Loucy (cell line): ENCODE results near the gene CHIT1.

ENCODE experiments used
- CTCF ChIP-seq: fragments of 200-600 bp; sonication (generic); conservative IDR thresholded peaks from 2 replicates; pipeline ENCODE4 v1.5.1; 2014; ENCODE audit warnings: mild to moderate bottlenecking, antibody characterized with exemption, low read length
- EZH2phosphoT487 ChIP-seq: fragments of 200-600 bp; IDR thresholded peaks from 2 replicates; pipeline ENCODE4 v1.6.1; 2018; ENCODE audit warnings: antibody characterized with exemption, mild to moderate bottlenecking, moderate library complexity, borderline replicate concordance

- TF ChIP-seq CTCF (no peak), EZH2phosphoT487 (no peak)
Observed at GRCh38 chr1:203271018-203271743, 41.7 kb upstream of the CHIT1 start.
